Thoracic aorta (tissue), 2 donors: ENCODE data around the gene GOLGA8O. TPM values are rescaled to one million over a fixed set of nuclear protein-coding genes. Genes with fewer than 3 reads are reported as not detected.
"Not testable (repeated sequence)": the region's sequence is repeated elsewhere in the genome, so short reads cannot be mapped to it uniquely, and the experiment has no call there.

Experiments
- ATAC-seq: fragments of 150-250 bp; one replicate; pipeline ENCODE4 v1.8.0; 2017; ENCODE audit warnings: low read depth; ENCODE audit not compliant: insufficient number of reproducible peaks, low FRiP score
- DNase-seq: peaks from one replicate; pipeline ENCODE4 v3.0.0-alpha.2; 2020; ENCODE audit warnings: low spot score
- H3K27ac ChIP-seq, 2 donors: fragments of 200-600 bp; sonication (generic); 1 replicate in 1 of 2; 2 replicates in 1 of 2; pipeline ENCODE4 v1.5.1; 2016; ENCODE audit warnings: mild to moderate bottlenecking in 2 of 2, moderate library complexity in 2 of 2
- H3K27me3 ChIP-seq: fragments of 200-600 bp; sonication (generic); replicated peaks from 2 replicates; pipeline ENCODE4 v1.6.0; 2016; ENCODE audit warnings: mild to moderate bottlenecking; ENCODE audit not compliant: insufficient read depth
- H3K36me3 ChIP-seq: fragments of 200-600 bp; sonication (generic); one replicate; pipeline ENCODE4 v1.5.1; 2016
- H3K4me1 ChIP-seq, 2 donors: fragments of 200-600 bp; sonication (generic); 1 replicate in 1 of 2; 2 replicates in 1 of 2; pipeline versions ENCODE4 v1.5.1 to v1.6.0; 2016; ENCODE audit warnings: low read depth in 2 of 2, mild to moderate bottlenecking in 1 of 2; ENCODE audit not compliant: control insufficient read depth in 1 of 2
- H3K4me3 ChIP-seq: fragments of 200-600 bp; sonication (generic); 2 replicates; pipeline ENCODE4 v1.5.1; 2016; ENCODE audit warnings: mild to moderate bottlenecking
- H3K9me3 ChIP-seq: fragments of 200-600 bp; sonication (generic); 2 replicates; pipeline ENCODE4 v1.5.1; 2016
- total RNA-seq, 2 donors: library from RNA; depleted of rRNA; stranded (reverse); fragments of >200 nt; gene quantifications; one replicate each; pipeline versions ENCODE4 v1.1.0 to v1.2.3, GENCODE V29; 2016
- TF ChIP-seq, protein P1 (sequence below): fragments of 200-600 bp; sonication (generic); IDR thresholded peaks from one replicate; pipeline ENCODE4 v1.5.1; 2019; ENCODE audit warnings: antibody characterized with exemption

The GOLGA8O gene
- total RNA-seq: 1 to 10 TPM in 1 of 2 donors, not detected in 1; 2.4 TPM

DNA sequence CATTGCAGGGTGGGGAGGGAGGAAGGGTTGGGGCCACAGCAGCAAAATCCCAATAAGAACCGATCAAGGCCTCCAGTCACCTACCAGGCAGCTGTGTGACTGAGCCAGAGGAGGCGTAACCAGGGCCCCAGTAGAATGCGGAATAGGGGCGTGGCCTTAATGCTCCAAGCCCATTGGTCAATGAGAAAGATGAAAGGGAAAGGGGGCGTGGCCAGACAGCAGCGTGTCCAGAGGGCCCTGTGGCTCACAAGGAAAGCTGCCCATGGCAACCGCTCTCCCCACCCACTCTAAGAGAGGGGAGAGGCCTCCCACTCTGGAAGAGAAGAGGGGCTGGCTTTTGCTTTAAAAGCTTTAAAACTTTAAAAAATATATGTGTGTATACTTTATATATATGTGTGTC, at the start of gene GOLGA8O:
Gene GOLGA8O, minus strand, starts transcription at position 101 of the 400 bp plus-strand sequence. Its CDS starts 98 bp downstream, at position 3.
- not testable (repeated sequence) for ATAC-seq, H3K27ac ChIP-seq, H3K9me3 ChIP-seq, H3K4me1 ChIP-seq, H3K27me3 ChIP-seq, H3K36me3 ChIP-seq, H3K4me3 ChIP-seq, DNase-seq

- not testable (repeated sequence) for DNase-seq, H3K4me1 ChIP-seq, H3K27me3 ChIP-seq, ATAC-seq, H3K9me3 ChIP-seq, H3K27ac ChIP-seq, H3K36me3 ChIP-seq, H3K4me3 ChIP-seq
Measured at GRCh38 chr15:32504152-32504811, 48.8 kb upstream of the GOLGA8O start.

DNA sequence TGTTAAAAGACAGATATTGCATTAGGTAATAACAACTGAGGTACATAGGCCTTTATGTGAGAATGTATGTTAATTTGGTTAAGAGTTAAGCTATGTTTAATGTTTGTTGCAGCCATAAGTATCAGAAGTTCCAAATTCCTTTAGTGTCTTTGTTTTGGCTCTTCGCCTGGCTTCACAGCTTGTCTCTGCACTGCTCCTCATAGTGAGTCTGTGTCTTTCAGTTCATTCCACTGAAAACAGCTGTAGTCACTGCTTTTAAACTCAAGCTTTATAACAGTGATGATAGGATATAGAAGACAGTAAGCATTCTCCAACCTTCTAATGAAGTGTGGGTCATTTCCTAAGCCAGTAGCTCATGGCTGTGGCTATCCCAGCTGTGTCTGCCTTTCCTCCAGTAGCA, 47.5 kb upstream of the GOLGA8O start:
- H3K9me3 ChIP-seq: not testable (repeated sequence)

DNA sequence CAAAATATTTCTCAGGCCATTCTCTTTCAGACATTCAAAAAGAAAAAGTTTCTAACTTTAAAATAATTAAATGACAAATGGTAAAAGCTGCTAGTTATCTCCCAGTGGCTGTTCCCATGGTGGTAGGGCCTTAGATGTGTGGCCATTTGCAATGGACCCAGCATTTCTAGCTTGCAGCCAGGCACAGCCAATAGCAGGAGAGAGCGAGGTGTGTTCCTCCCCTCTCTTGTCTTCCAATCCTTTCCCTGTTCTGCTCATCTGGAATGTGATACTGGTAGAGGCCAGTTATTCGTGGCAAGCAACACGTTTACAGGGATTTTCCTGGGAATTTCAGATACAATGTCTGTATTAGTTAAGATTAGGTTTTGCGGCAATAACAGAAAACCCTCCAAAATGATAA, 37.3 kb upstream of the GOLGA8O start:
- not testable (repeated sequence) for H3K4me3 ChIP-seq, H3K36me3 ChIP-seq, H3K27ac ChIP-seq, H3K4me1 ChIP-seq, DNase-seq, H3K9me3 ChIP-seq, H3K27me3 ChIP-seq, ATAC-seq

More for the DNA sequence above, 47.5 kb upstream of the GOLGA8O start:
- not testable (repeated sequence) for H3K27ac ChIP-seq, H3K4me1 ChIP-seq, H3K27me3 ChIP-seq, H3K4me3 ChIP-seq, ATAC-seq, DNase-seq, H3K36me3 ChIP-seq

DNA sequence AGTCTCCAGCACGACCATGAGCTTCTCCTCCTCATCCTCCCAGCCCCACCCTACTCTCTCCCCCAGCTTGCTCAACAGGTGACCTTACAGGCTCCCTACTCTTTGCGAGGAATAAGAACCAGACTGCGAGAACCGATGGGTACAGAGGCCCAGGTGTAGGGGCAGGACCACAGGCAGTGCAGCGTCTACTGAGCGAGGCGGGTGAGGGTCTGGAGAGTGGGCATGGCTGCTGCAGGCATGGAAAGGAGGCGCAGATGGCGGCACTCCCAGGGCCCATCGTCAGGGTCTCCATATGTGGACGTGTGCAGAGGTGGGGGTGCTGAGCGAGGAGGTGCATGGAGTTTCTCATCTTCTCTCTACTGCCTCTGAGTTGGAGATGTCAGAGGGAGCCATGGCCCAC, 31.0 kb upstream of the GOLGA8O start:
- H3K36me3 ChIP-seq, H3K27me3 ChIP-seq, H3K4me3 ChIP-seq, H3K9me3 ChIP-seq, H3K4me1 ChIP-seq, DNase-seq, ATAC-seq, H3K27ac ChIP-seq: not testable (repeated sequence)

DNA sequence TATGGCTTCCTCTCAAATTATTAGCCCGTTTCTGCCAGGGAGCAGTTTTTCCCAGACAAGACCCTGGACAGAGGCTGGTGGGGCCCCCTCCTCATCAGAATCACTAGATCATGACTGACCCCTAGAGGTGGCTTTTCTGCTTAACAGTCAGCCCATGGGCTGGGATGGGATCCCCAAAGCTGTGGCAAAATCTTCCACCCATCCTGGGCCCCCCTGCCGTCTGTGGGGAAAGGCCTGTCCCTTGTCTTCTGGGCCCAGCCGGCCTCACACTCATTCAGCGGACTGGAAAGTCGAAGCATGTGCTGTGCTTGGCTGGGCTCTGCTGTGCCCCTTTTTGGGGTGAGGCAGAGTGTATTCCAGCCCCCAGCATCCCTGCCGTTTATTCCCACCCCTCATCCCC, 27.9 kb upstream of the GOLGA8O start:
- H3K27ac ChIP-seq, H3K27me3 ChIP-seq, H3K36me3 ChIP-seq, H3K4me3 ChIP-seq, DNase-seq, H3K9me3 ChIP-seq, H3K4me1 ChIP-seq, ATAC-seq: not testable (repeated sequence)

DNA sequence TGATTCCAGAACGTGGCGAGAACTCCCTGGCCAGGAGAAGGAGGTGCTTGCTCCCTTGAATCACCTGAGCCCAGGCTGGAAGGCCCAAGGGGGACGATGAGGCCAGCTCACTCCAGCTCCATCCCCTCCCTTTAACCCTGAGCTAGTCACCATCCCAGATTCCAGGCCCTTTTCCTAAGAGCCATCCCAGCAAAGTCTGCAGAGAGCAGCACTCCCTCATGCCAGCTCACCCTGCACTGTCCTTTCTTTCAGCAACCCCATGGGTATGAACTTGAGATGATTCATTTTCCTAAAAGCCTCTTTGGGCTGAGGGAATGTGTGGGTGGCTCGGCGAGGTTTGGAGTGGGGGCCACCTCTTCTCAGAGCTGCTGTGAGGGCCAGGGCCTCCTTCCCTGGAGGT, 26.2 kb upstream of the GOLGA8O start:
- not testable (repeated sequence) for H3K27me3 ChIP-seq, H3K27ac ChIP-seq, DNase-seq, H3K36me3 ChIP-seq, H3K4me3 ChIP-seq, H3K9me3 ChIP-seq, H3K4me1 ChIP-seq, ATAC-seq

GRCh38 chr15:32468076-32468475, 12.6 kb upstream of the GOLGA8O start:
- not testable (repeated sequence) for H3K36me3 ChIP-seq, H3K9me3 ChIP-seq, DNase-seq, H3K27ac ChIP-seq, H3K4me3 ChIP-seq, H3K27me3 ChIP-seq, ATAC-seq, H3K4me1 ChIP-seq

GRCh38 chr15:32440445-32440977, 14.9 kb downstream of the GOLGA8O start:
- not testable (repeated sequence) for H3K27ac ChIP-seq, H3K4me1 ChIP-seq, H3K27me3 ChIP-seq, DNase-seq, H3K4me3 ChIP-seq, H3K36me3 ChIP-seq, H3K9me3 ChIP-seq, ATAC-seq
- TF ChIP-seq, protein P1, sequence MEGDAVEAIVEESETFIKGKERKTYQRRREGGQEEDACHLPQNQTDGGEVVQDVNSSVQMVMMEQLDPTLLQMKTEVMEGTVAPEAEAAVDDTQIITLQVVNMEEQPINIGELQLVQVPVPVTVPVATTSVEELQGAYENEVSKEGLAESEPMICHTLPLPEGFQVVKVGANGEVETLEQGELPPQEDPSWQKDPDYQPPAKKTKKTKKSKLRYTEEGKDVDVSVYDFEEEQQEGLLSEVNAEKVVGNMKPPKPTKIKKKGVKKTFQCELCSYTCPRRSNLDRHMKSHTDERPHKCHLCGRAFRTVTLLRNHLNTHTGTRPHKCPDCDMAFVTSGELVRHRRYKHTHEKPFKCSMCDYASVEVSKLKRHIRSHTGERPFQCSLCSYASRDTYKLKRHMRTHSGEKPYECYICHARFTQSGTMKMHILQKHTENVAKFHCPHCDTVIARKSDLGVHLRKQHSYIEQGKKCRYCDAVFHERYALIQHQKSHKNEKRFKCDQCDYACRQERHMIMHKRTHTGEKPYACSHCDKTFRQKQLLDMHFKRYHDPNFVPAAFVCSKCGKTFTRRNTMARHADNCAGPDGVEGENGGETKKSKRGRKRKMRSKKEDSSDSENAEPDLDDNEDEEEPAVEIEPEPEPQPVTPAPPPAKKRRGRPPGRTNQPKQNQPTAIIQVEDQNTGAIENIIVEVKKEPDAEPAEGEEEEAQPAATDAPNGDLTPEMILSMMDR: peak; percentile 22

DNA sequence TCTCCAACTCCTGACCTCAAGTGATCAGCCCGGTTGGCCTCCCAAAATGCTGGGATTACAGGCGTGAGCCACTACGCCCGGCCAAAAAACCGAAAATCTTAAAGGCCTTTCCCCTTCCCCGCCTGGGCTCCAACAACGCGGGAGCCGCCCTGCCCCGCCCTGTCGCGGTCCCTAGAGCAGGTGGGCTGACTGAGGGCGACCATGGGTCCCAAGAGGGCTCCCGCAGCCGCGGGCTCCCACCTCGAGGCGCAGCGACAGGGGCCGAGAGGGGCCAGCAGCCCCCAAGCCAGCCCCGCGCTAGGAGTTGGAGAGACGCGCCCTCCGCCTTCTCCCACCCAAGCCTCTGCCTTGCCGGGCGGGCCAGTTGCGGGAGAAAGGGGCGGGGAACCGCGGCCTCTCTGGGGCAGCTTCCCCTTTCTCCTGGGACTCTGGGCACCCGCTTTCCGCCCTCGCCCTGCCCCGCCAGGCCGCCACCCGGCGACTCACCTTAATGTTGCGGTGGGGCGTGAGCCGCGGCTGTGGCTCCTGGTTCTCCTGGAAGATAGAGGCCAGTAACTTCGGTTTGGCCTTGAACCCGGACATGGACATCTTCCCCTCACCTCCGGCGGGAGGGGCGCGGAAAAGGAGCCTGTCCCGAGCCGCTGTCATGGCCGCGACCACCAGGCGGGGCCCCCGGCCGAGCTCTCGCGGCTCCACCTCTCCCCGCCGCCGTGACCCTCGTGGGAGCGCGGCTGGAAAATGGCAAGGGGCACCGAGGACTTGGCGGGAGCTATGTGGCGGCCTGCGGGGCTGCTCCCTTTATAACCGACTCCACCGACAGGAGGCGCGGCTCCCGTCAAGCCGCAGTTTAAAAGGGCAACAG, 21.1 kb downstream of the GOLGA8O start:
- H3K27me3 ChIP-seq, DNase-seq, H3K27ac ChIP-seq, H3K36me3 ChIP-seq, H3K9me3 ChIP-seq, H3K4me3 ChIP-seq, H3K4me1 ChIP-seq: not testable (repeated sequence)
- peak; percentile 73 for ATAC-seq

GRCh38 chr15:32427635-32428034, 27.8 kb downstream of the GOLGA8O start:
- not testable (repeated sequence) for H3K9me3 ChIP-seq, H3K36me3 ChIP-seq, H3K4me3 ChIP-seq, ATAC-seq, H3K4me1 ChIP-seq, H3K27ac ChIP-seq, H3K27me3 ChIP-seq, DNase-seq
